GM10248 (cell line): ENCODE measurements around the gene SLC12A4.

ENCODE experiments used
- CTCF ChIA-PET: fragments of 300-600 bp; sonication (Branson Sonifier 250); formaldehyde crosslinking; extraction: SDS; loops from one replicate; lab custom pipeline; 2021; ENCODE audit warnings: antibody characterized with exemption; lab: Yijun Ruan, JAX
- POLR2A ChIA-PET: fragments of 350-650 bp; sonication (Branson Sonifier 250); formaldehyde crosslinking; extraction: SDS; loops from one replicate; lab custom pipeline; 2020; ENCODE audit warnings: antibody characterized with exemption; lab: Yijun Ruan, JAX
- DNase-seq: peaks from one replicate; pipeline ENCODE4 v3.0.0; 2012; ENCODE audit errors: extremely low spot score
- CTCF ChIP-seq: IDR thresholded peaks from 2 replicates; pipeline ENCODE4 v1.5.1; 2012; ENCODE audit warnings: mild to moderate bottlenecking, low read depth; ENCODE audit errors: extremely low read depth, missing control alignments, control extremely low read depth

SLC12A4 gene

GRCh38 chr16:67969254-67970039, 1.0 kb upstream of the SLC12A4 start:
- TF ChIP-seq CTCF = no peak
- CTCF ChIA-PET = interaction anchor here (0.8 to 1.9 kb wide), 5 partner anchors 24 to 115 kb away, joined by 3 to 5 read pairs (median 3); partner anchors contain the start of gene NFATC3
- POLR2A ChIA-PET = no interaction called here
- DNase-seq = peak; percentile 53

- TF ChIP-seq CTCF = no peak
- ChIA-PET CTCF (interaction anchor here (1.7 to 1.8 kb wide), 2 partner anchors 23 to 73 kb away, joined by 5 read pairs; no protein-coding TSS in a partner anchor), POLR2A (interaction anchor here (0.6 kb wide), 1 partner anchor 103 kb away, joined by 3 read pairs; no protein-coding TSS in a partner anchor)
- peak; percentile 57 for DNase-seq
Measured at GRCh38 chr16:67967958-67968399, 458 bp downstream of the SLC12A4 start.

GRCh38 chr16:67967183-67967957, 1.1 kb downstream of the SLC12A4 start:
- no peak for DNase-seq
- POLR2A ChIA-PET = no interaction called here
- CTCF ChIA-PET = interaction anchor here (0.8 to 2.1 kb wide), 6 partner anchors 14 to 74 kb away, joined by 3 to 6 read pairs (median 4); no protein-coding TSS in a partner anchor
- TF ChIP-seq CTCF = peak; percentile 23

- CTCF ChIA-PET = interaction anchor here (0.8 to 2.1 kb wide), 8 partner anchors 11 to 150 kb away, joined by 3 to 6 read pairs (median 3); no protein-coding TSS in a partner anchor
- no peak for TF ChIP-seq CTCF
- POLR2A ChIA-PET = no interaction called here
- no peak for DNase-seq
Measured at GRCh38 chr16:67966549-67967182, 1.8 kb downstream of the SLC12A4 start.

- no peak for TF ChIP-seq CTCF
- DNase-seq = no peak
- ChIA-PET CTCF (interaction anchor here (0.8 to 2.2 kb wide), 13 partner anchors 10 to 149 kb away, joined by 3 to 9 read pairs (median 3); partner anchors contain the start of gene LCAT), POLR2A (no interaction called here)
Measured at GRCh38 chr16:67965668-67966548, 2.5 kb downstream of the SLC12A4 start.
